ENCODE results near the gene DDX56. TPM values are rescaled to one million over a fixed set of nuclear protein-coding genes. Genes with fewer than 3 reads are reported as not detected.
"Not testable (repeated sequence)": the region's sequence is repeated elsewhere in the genome, so short reads cannot be mapped to it uniquely, and the experiment has no call there.

Gene DDX56
- total and polyA plus RNA-seq, 2 donors, result 61.3 to 114 TPM

DNA sequence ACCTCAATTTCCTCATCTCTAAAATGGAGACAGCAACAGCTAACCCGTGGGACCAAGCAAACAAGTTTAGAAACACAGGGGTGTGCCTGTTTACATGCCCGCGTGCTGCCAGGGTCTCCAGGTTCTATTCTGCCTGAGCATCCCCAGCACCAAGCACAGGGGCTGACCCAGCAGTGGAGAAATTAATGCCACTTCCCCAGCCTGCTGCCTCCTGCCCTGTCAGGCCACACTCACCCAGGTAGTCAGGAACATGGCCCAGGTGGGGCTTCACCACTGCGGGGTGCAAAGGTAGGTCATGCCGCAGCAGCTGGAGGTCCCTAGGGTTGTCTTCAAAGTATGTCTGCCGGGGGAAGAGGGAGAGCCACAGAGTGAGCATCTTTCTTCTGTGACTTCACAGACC, 5.8 kb downstream of the DDX56 start:
- Histone ChIP-seq H3K4me1 (ENCODE audit: control insufficient read depth in 2 of 2, insufficient read depth in 2 of 2, low read length in 2 of 2) (peaks cover 4 to 5% of the 10 kb centered on the region in 2 donors), H3K27ac (ENCODE audit: low read depth in 1 of 2, low read length in 1 of 2) (no peak overlapping the region), H3K36me3 (ENCODE audit: control insufficient read depth in 2 of 2, insufficient read depth in 2 of 2, low read length in 1 of 2) (peaks cover 80% of the 10 kb centered on the region in 2 donors), H3K9me3 (ENCODE audit: control insufficient read depth in 2 of 2, insufficient read depth in 1 of 2, low read length in 1 of 2) (no peaks in the 10 kb centered on the region), H3K27me3 (ENCODE audit: control insufficient read depth in 2 of 2, insufficient read depth in 1 of 2, low read length in 1 of 2) (no peaks in the 10 kb centered on the region), H3K4me3 (ENCODE audit: low read length in 2 of 2) (no peak overlapping the region)
- DNase-seq (ENCODE audit: low read depth in 6 of 9, low spot score in 9 of 9), result no peak
- WGBS, result 98% methylated on average over 6 of the region's 6 CpGs

DNA sequence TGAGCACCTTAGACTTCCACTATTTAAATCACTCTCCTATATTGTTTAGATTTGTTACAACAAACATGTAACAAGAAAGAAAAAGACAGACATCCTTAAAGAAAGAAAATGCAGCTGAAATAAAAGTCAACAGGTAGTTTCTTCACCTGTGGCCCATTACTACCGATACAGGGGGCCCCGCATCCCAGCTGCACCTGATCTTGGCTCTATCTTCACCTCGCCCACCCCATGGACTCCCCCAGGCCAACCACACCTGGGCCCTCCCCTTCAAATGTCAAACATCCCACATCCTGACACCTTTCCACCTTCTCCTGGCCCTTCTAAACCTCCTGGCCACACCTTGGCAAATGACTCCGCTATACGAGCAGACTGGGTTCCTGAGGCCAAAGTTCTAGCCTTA, 7.0 kb downstream of the DDX56 start:
- Histone ChIP-seq H3K9me3 (ENCODE audit: control insufficient read depth in 2 of 2, insufficient read depth in 1 of 2, low read length in 1 of 2) (no peaks in the 10 kb centered on the region), H3K4me3 (ENCODE audit: low read length in 2 of 2) (no peak overlapping the region), H3K27me3 (ENCODE audit: control insufficient read depth in 2 of 2, insufficient read depth in 1 of 2, low read length in 1 of 2) (no peaks in the 10 kb centered on the region), H3K36me3 (ENCODE audit: control insufficient read depth in 2 of 2, insufficient read depth in 2 of 2, low read length in 1 of 2) (peaks cover 69 to 71% of the 10 kb centered on the region in 2 donors), H3K4me1 (ENCODE audit: control insufficient read depth in 2 of 2, insufficient read depth in 2 of 2, low read length in 2 of 2) (no peaks in the 10 kb centered on the region), H3K27ac (ENCODE audit: low read depth in 1 of 2, low read length in 1 of 2) (no peak overlapping the region)
- DNase-seq (ENCODE audit: low read depth in 6 of 9, low spot score in 9 of 9), result no peak
- 96% methylated on average over 5 of the region's 5 CpGs for WGBS

DNA sequence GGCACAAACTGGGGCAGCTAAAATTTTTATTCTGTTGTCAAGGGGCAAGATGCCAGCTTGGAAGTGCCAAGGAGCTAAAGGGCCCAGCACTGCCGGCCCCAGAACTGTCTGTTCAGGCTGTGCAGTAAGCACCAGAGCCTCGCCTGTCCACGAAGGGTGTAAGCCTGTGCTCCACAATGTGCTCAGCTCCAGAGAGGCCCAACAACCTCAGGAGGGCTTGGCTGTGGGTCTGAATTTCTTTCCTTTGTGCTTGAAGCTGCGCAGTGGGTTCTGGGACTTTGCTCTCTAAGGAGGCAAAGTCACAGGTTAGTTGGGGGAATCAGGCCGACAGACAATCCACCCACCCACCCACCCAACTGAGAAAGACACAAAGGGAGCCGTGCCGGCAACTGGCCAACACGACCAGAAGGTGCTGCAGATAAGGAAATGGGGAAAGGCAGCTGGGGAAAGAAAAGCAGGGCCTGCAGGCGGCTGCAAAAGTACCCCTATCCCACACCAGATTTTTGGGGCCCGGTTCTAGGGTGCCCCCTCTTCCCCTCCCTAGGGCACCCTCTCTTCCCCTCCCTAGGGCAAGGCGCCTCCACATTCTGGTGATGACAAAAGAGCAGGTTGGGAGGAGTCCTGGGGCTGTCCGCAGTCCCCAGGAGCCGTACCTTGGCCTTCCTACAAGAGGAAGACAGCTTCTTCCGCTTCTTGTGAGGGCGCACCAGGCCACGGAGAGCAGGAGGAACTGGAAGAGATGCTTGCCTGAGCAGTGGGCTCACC, 7.7 kb downstream of the DDX56 start:
- Histone ChIP-seq H3K4me1 (ENCODE audit: control insufficient read depth in 2 of 2, insufficient read depth in 2 of 2, low read length in 2 of 2) (no peaks in the 10 kb centered on the region), H3K9me3 (ENCODE audit: control insufficient read depth in 2 of 2, insufficient read depth in 1 of 2, low read length in 1 of 2) (no peaks in the 10 kb centered on the region), H3K36me3 (ENCODE audit: control insufficient read depth in 2 of 2, insufficient read depth in 2 of 2, low read length in 1 of 2) (peaks cover 63 to 64% of the 10 kb centered on the region in 2 donors), H3K27ac (ENCODE audit: low read depth in 1 of 2, low read length in 1 of 2) (no peak overlapping the region), H3K4me3 (ENCODE audit: low read length in 2 of 2) (no peak overlapping the region), H3K27me3 (ENCODE audit: control insufficient read depth in 2 of 2, insufficient read depth in 1 of 2, low read length in 1 of 2) (no peaks in the 10 kb centered on the region)
- WGBS, result 94% methylated on average over 16 of the region's 16 CpGs
- DNase-seq (ENCODE audit: low read depth in 6 of 9, low spot score in 9 of 9), result no peak

DNA sequence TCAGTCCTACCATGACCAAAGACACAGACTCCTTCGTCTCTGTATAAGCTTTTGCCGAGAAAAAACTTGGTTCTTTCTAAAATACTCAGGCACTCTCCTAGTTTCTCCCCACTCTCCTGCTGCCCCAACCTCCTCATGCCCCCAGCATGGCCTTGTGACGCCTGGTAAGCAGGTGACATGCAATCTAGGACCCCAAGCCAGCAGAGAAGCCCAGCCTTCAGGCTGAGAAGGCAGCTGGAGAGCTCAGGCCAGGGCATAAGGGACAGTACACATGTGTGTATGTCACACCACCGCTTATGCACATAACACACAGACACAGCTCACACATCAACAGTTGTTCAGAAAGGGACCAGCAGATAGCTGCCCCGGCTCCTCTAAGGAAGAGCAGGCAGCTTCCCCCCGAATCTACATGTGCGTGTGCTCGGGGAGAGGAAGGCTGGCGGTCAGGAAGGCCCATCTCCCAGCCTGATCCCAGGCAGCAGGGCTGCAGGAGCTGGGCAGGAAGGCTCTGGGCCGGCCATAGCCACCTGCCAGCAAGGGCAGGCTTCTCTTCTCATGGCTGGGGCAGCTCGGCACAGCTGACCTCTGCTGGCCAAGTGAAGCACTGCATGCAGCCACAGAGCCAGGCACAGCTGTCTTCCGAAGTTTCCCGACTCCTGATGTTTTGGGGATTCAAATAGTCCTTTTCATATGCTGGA, 8.5 kb downstream of the DDX56 start:
- H3K36me3 ChIP-seq (ENCODE audit: control insufficient read depth in 2 of 2, insufficient read depth in 2 of 2, low read length in 1 of 2), result peaks cover 56 to 58% of the 10 kb centered on the region in 2 donors
- H3K27me3 ChIP-seq (ENCODE audit: control insufficient read depth in 2 of 2, insufficient read depth in 1 of 2, low read length in 1 of 2), result no peaks in the 10 kb centered on the region
- H3K27ac ChIP-seq (ENCODE audit: low read depth in 1 of 2, low read length in 1 of 2), result no peak overlapping the region
- WGBS, result 78% methylated on average over 13 of the region's 13 CpGs
- H3K4me1 ChIP-seq (ENCODE audit: control insufficient read depth in 2 of 2, insufficient read depth in 2 of 2, low read length in 2 of 2), result no peaks in the 10 kb centered on the region
- H3K9me3 ChIP-seq (ENCODE audit: control insufficient read depth in 2 of 2, insufficient read depth in 1 of 2, low read length in 1 of 2), result no peaks in the 10 kb centered on the region
- no peak overlapping the region for H3K4me3 ChIP-seq (ENCODE audit: low read length in 2 of 2)
- peak in 4 of 9 donors; percentile 28 to 55 (median 45) for DNase-seq (ENCODE audit: low read depth in 6 of 9, low spot score in 9 of 9)

DNA sequence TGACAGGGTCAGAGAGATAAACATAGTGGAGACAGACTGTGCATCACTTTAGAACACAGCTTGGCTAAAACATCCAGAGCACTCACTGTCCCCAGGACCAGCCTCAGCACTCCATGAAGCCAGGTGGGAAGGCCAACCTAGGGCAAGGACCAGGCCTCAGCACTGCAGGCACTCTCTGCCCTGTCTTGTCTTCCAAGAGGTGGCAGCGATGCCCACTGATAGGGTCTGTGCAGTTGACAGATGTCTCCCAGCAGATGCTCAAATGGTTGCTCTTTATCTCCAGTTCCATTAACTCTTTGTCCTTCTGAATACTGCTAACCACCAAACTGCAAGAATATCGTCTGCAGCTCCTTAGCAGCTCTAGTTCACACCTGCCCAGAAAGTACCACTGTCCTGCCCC, 9.1 kb downstream of the DDX56 start:
- H3K27me3 ChIP-seq (ENCODE audit: control insufficient read depth in 2 of 2, insufficient read depth in 1 of 2, low read length in 1 of 2), result no peaks in the 10 kb centered on the region
- 98% methylated on average over 2 of the region's 2 CpGs for WGBS
- no peak for DNase-seq (ENCODE audit: low read depth in 6 of 9, low spot score in 9 of 9)
- H3K27ac ChIP-seq (ENCODE audit: low read depth in 1 of 2, low read length in 1 of 2), result no peak overlapping the region
- H3K9me3 ChIP-seq (ENCODE audit: control insufficient read depth in 2 of 2, insufficient read depth in 1 of 2, low read length in 1 of 2), result no peaks in the 10 kb centered on the region
- H3K36me3 ChIP-seq (ENCODE audit: control insufficient read depth in 2 of 2, insufficient read depth in 2 of 2, low read length in 1 of 2), result peaks cover 50 to 52% of the 10 kb centered on the region in 2 donors
- no peaks in the 10 kb centered on the region for H3K4me1 ChIP-seq (ENCODE audit: control insufficient read depth in 2 of 2, insufficient read depth in 2 of 2, low read length in 2 of 2)
- no peak overlapping the region for H3K4me3 ChIP-seq (ENCODE audit: low read length in 2 of 2)

DNA sequence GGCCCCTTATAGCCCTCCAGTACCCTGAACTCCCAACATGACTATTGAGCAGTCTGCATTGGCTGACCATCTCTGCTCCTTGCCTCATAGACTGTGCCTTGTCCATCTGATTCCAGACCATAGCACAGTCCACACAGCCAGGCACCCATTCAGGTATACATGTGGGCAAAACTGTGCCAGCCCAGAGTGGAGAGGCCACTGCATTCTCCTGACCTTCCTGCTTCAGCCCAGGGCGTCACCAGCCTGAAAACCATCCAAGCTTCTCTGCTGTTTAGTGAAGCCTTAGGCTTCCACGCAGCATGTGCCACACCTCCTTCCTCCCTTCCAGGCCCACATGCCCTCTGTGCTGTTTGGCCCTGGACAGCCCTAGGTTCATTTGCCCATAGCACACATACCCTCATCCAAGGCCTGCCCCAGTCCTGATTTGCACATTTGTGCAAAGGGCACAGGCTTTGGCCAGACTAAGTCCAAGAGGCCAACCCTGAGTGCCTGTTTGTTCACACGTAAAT, 10.5 kb downstream of the DDX56 start:
- no peak for DNase-seq (ENCODE audit: low read depth in 6 of 9, low spot score in 9 of 9)
- Histone ChIP-seq H3K27me3 (ENCODE audit: control insufficient read depth in 2 of 2, insufficient read depth in 1 of 2, low read length in 1 of 2) (no peaks in the 10 kb centered on the region), H3K36me3 (ENCODE audit: control insufficient read depth in 2 of 2, insufficient read depth in 2 of 2, low read length in 1 of 2) (peaks cover 36 to 38% of the 10 kb centered on the region in 2 donors), H3K4me1 (ENCODE audit: control insufficient read depth in 2 of 2, insufficient read depth in 2 of 2, low read length in 2 of 2) (no peaks in the 10 kb centered on the region), H3K27ac (ENCODE audit: low read depth in 1 of 2, low read length in 1 of 2) (no peak overlapping the region), H3K4me3 (ENCODE audit: low read length in 2 of 2) (no peak overlapping the region), H3K9me3 (ENCODE audit: control insufficient read depth in 2 of 2, insufficient read depth in 1 of 2, low read length in 1 of 2) (no peaks in the 10 kb centered on the region)
- WGBS, result 96% methylated on average over 3 of the region's 3 CpGs

DNA sequence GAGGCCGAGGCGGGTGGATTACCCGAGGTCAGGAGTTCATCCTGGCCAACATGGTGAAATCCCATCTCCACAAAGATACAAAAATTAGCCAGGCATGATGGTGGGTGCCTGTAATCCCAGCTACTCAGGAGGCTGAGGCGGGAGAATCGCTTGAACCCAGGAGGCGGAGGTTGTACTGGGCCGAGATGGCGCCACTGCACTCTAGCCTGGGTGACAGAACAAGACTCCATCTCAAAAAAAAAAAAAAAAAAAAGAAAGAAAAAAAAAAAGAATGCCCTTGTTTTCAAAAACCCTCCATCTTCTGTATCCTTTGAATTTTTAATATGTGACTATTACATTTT, 11.1 kb downstream of the DDX56 start:
- not testable (repeated sequence) for H3K4me1 ChIP-seq (ENCODE audit: control insufficient read depth in 2 of 2, insufficient read depth in 2 of 2, low read length in 2 of 2); H3K27me3 ChIP-seq (ENCODE audit: control insufficient read depth in 2 of 2, insufficient read depth in 1 of 2, low read length in 1 of 2); H3K27ac ChIP-seq (ENCODE audit: low read depth in 1 of 2, low read length in 1 of 2); H3K4me3 ChIP-seq (ENCODE audit: low read length in 2 of 2); H3K9me3 ChIP-seq (ENCODE audit: control insufficient read depth in 2 of 2, insufficient read depth in 1 of 2, low read length in 1 of 2); DNase-seq (ENCODE audit: low read depth in 6 of 9, low spot score in 9 of 9)
- WGBS, result 98% methylated on average over 8 of the region's 8 CpGs
- H3K36me3 ChIP-seq (ENCODE audit: control insufficient read depth in 2 of 2, insufficient read depth in 2 of 2, low read length in 1 of 2), result peaks cover 30 to 32% of the 10 kb centered on the region in 2 donors

DNA sequence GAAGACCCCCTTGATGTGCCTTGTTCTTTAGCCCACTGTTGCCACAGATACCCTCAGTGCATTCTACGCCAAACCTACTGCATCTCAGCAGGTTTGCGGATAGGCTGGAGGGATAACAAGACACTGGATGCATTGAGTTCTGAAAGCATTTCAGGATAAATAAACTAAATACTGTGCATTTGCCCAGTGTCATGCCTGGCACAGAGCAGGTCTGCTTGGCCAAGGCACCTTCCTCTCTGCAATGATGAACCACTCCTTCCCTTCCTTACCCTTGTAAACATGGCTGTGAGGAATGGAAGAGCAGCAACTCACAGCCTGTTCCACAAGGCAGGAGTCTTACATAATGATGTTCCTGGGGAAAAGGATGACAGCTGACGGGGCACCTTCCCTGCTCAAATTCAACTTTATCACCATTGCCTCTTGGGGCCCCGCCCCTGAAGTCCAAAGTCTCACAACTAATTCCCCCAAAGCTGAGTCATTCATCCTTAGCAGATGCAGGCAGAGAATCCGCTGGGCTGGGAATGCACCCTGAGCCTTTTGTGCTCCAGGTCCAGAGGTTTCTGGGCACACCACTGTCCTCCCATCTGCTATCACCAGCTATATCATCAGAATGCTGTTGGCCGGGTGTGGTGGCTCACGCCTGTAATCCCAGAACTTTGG, 11.6 kb downstream of the DDX56 start:
- Histone ChIP-seq H3K4me1 (ENCODE audit: control insufficient read depth in 2 of 2, insufficient read depth in 2 of 2, low read length in 2 of 2) (no peaks in the 10 kb centered on the region), H3K27ac (ENCODE audit: low read depth in 1 of 2, low read length in 1 of 2) (no peak overlapping the region), H3K27me3 (ENCODE audit: control insufficient read depth in 2 of 2, insufficient read depth in 1 of 2, low read length in 1 of 2) (no peaks in the 10 kb centered on the region), H3K36me3 (ENCODE audit: control insufficient read depth in 2 of 2, insufficient read depth in 2 of 2, low read length in 1 of 2) (peaks cover 25 to 27% of the 10 kb centered on the region in 2 donors), H3K9me3 (ENCODE audit: control insufficient read depth in 2 of 2, insufficient read depth in 1 of 2, low read length in 1 of 2) (no peaks in the 10 kb centered on the region), H3K4me3 (ENCODE audit: low read length in 2 of 2) (no peak overlapping the region)
- WGBS, result 96% methylated on average over 7 of the region's 7 CpGs
- DNase-seq (ENCODE audit: low read depth in 6 of 9, low spot score in 9 of 9), result no peak

DNA sequence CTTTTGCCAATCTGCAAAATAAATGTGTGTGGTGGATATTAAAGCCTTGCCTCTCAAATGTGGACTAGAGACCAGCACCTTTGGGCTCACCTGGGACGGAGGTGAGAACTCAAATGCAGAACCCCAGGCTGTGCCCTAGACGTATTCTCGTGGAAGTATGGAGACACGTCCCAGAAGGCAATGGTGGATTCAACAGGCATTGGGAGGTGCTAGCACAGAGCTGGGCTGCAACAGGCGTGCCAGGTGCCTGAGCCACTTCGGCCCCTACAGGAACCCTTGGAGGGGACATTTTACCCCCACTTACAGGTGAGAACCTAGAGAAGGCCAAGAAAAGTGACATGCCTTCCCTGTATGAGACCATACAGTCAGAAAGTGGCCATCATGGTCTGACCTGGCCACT, 12.2 kb downstream of the DDX56 start:
- H3K36me3 ChIP-seq (ENCODE audit: control insufficient read depth in 2 of 2, insufficient read depth in 2 of 2, low read length in 1 of 2), result peaks cover 21 to 23% of the 10 kb centered on the region in 2 donors
- no peak overlapping the region for H3K4me3 ChIP-seq (ENCODE audit: low read length in 2 of 2)
- no peaks in the 10 kb centered on the region for H3K27me3 ChIP-seq (ENCODE audit: control insufficient read depth in 2 of 2, insufficient read depth in 1 of 2, low read length in 1 of 2)
- DNase-seq (ENCODE audit: low read depth in 6 of 9, low spot score in 9 of 9), result no peak
- 94% methylated on average over 6 of the region's 6 CpGs for WGBS
- no peak overlapping the region for H3K27ac ChIP-seq (ENCODE audit: low read depth in 1 of 2, low read length in 1 of 2)
- H3K4me1 ChIP-seq (ENCODE audit: control insufficient read depth in 2 of 2, insufficient read depth in 2 of 2, low read length in 2 of 2), result no peaks in the 10 kb centered on the region
- H3K9me3 ChIP-seq (ENCODE audit: control insufficient read depth in 2 of 2, insufficient read depth in 1 of 2, low read length in 1 of 2), result no peaks in the 10 kb centered on the region

Data from thymus (tissue), 11 donors.